HEK293 (cell line): ENCODE measurements around the gene TRMT112.

Source experiments
- BCL11B ChIP-seq: fragments of 450-650 bp; formaldehyde crosslinking; IDR thresholded peaks from 2 replicates; pipeline ENCODE4 v1.5.1; 2016; ENCODE audit warnings: low read depth, missing biosample characterization, missing genetic modification characterization
- GLIS1 ChIP-seq: fragments of 450-650 bp; formaldehyde crosslinking; IDR thresholded peaks from 2 replicates; pipeline ENCODE4 v1.5.1; 2016; ENCODE audit warnings: missing biosample characterization, missing genetic modification characterization
- HOXD13 ChIP-seq: sonication (generic); formaldehyde crosslinking; IDR thresholded peaks from 2 replicates; pipeline ENCODE4 v1.8.0; 2022; ENCODE audit warnings: missing genetic modification reagents, borderline replicate concordance
- KLF9 ChIP-seq: fragments of 450-650 bp; formaldehyde crosslinking; IDR thresholded peaks from 2 replicates; pipeline ENCODE4 v1.5.1; 2016; ENCODE audit warnings: missing biosample characterization, missing genetic modification characterization, low read depth
- YY1 ChIP-seq: fragments of 450-650 bp; formaldehyde crosslinking; IDR thresholded peaks from 2 replicates; pipeline ENCODE4 v1.5.1; 2018; ENCODE audit warnings: missing biosample characterization, missing genetic modification characterization
- ZBTB17 ChIP-seq: fragments of 450-650 bp; formaldehyde crosslinking; IDR thresholded peaks from 2 replicates; pipeline ENCODE4 v1.5.1; 2016; ENCODE audit warnings: missing biosample characterization, missing genetic modification characterization
- ZBTB48 ChIP-seq: fragments of 450-650 bp; formaldehyde crosslinking; IDR thresholded peaks from 2 replicates; pipeline ENCODE4 v1.5.1; 2016; ENCODE audit warnings: missing biosample characterization, missing genetic modification characterization
- ZFHX2 ChIP-seq: fragments of 450-650 bp; formaldehyde crosslinking; conservative IDR thresholded peaks from 2 replicates; pipeline ENCODE4 v1.5.1; 2016; ENCODE audit warnings: missing biosample characterization, missing genetic modification characterization
- ZFP69B ChIP-seq: fragments of 450-650 bp; formaldehyde crosslinking; IDR thresholded peaks from 2 replicates; pipeline ENCODE4 v1.5.1; 2016; ENCODE audit warnings: missing biosample characterization, missing genetic modification characterization
- ZNF138 ChIP-seq: fragments of 450-650 bp; formaldehyde crosslinking; IDR thresholded peaks from 2 replicates; pipeline ENCODE4 v1.5.1; 2016; ENCODE audit warnings: missing biosample characterization, missing genetic modification characterization, borderline replicate concordance
- ZNF302 ChIP-seq: fragments of 450-650 bp; formaldehyde crosslinking; IDR thresholded peaks from 2 replicates; pipeline ENCODE4 v1.5.1; 2016; ENCODE audit warnings: missing biosample characterization, missing genetic modification characterization, low read depth
- ZNF530 ChIP-seq: fragments of 450-650 bp; formaldehyde crosslinking; IDR thresholded peaks from 2 replicates; pipeline ENCODE4 v1.5.1; 2016; ENCODE audit warnings: low read depth, missing biosample characterization, missing genetic modification characterization
- ZNF585B ChIP-seq: fragments of 450-650 bp; formaldehyde crosslinking; IDR thresholded peaks from 2 replicates; pipeline ENCODE4 v1.5.1; 2016; ENCODE audit warnings: missing biosample characterization, missing genetic modification characterization
- ZNF76 ChIP-seq: fragments of 450-650 bp; formaldehyde crosslinking; IDR thresholded peaks from 2 replicates; pipeline ENCODE4; 2016; ENCODE audit warnings: low read depth, missing biosample characterization, missing genetic modification characterization, borderline replicate concordance
- ZSCAN23 ChIP-seq: fragments of 450-650 bp; formaldehyde crosslinking; IDR thresholded peaks from 2 replicates; pipeline ENCODE4 v1.5.1; 2016; ENCODE audit warnings: missing biosample characterization, missing genetic modification characterization
- TF ChIP-seq, protein P1 (sequence below): fragments of 450-650 bp; formaldehyde crosslinking; IDR thresholded peaks from 2 replicates; pipeline ENCODE4 v1.5.1; 2016; ENCODE audit warnings: missing biosample characterization, missing genetic modification characterization
- TF ChIP-seq, protein P2 (sequence below): fragments of 450-650 bp; formaldehyde crosslinking; IDR thresholded peaks from 2 replicates; pipeline ENCODE4 v1.5.1; 2016; ENCODE audit warnings: missing biosample characterization, missing genetic modification characterization
- TF ChIP-seq, protein P3 (sequence below): fragments of 450-650 bp; formaldehyde crosslinking; IDR thresholded peaks from 2 replicates; pipeline ENCODE4 v1.5.1; 2016; ENCODE audit warnings: missing biosample characterization, missing genetic modification characterization
- TF ChIP-seq, protein P4 (sequence below): fragments of 450-650 bp; formaldehyde crosslinking; IDR thresholded peaks from 2 replicates; pipeline ENCODE4 v1.5.1; 2016; ENCODE audit warnings: missing biosample characterization, missing genetic modification characterization
- TF ChIP-seq, protein P5 (sequence below): fragments of 450-650 bp; formaldehyde crosslinking; IDR thresholded peaks from 2 replicates; pipeline ENCODE4 v1.5.1; 2016; ENCODE audit warnings: missing biosample characterization, missing genetic modification characterization
- TF ChIP-seq, protein P6 (sequence below): fragments of 450-650 bp; formaldehyde crosslinking; IDR thresholded peaks from 2 replicates; pipeline ENCODE4 v1.5.1; 2016; ENCODE audit warnings: missing biosample characterization, missing genetic modification characterization
- TF ChIP-seq, protein P7 (sequence below): fragments of 450-650 bp; formaldehyde crosslinking; IDR thresholded peaks from 2 replicates; pipeline ENCODE4 v1.5.1; 2016; ENCODE audit warnings: missing biosample characterization, missing genetic modification characterization
- TF ChIP-seq, protein P8 (sequence below): fragments of 450-650 bp; formaldehyde crosslinking; IDR thresholded peaks from 2 replicates; pipeline ENCODE4 v1.5.1; 2016; ENCODE audit warnings: missing biosample characterization, missing genetic modification characterization, borderline replicate concordance

Gene TRMT112

DNA sequence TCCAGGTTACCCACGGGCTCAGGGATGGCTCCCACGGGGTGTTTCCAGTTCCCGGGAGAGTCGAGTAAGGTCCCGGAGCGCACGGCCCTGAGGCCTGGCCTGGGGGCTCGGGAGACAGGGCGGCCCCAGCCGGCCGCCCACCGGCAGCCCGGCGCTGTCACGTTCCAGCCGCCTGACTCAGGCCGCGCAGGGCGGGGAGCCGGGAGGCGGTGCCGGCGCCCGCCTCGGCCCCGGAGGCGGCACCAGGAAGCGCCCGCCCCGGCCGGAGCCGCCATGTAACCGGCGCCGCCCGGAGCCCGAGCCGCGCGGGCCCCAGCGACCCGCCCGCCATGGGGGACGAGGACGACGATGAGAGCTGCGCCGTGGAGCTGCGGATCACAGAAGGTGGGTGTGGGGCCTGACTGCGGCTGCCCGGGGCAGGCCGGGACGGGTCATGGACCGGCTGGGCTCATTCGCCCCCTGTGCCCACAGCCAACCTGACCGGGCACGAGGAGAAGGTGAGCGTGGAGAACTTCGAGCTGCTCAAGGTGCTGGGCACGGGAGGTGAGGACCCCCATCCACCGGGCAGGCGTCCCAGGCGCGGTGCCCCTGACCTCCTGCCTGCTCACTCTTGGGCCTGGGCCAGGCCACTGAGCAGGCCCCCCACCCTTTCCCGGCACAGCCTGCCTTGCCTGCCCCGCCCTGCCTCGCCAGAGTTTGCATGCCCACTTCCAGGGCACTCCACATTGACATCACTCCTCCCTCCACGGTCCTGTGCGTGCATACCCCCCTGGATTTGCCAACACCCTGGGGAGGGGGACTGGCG lies 41.8 kb upstream of the TRMT112 start, which contains the start of gene RPS6KA4 (continued):
- TF ChIP-seq, protein P1, sequence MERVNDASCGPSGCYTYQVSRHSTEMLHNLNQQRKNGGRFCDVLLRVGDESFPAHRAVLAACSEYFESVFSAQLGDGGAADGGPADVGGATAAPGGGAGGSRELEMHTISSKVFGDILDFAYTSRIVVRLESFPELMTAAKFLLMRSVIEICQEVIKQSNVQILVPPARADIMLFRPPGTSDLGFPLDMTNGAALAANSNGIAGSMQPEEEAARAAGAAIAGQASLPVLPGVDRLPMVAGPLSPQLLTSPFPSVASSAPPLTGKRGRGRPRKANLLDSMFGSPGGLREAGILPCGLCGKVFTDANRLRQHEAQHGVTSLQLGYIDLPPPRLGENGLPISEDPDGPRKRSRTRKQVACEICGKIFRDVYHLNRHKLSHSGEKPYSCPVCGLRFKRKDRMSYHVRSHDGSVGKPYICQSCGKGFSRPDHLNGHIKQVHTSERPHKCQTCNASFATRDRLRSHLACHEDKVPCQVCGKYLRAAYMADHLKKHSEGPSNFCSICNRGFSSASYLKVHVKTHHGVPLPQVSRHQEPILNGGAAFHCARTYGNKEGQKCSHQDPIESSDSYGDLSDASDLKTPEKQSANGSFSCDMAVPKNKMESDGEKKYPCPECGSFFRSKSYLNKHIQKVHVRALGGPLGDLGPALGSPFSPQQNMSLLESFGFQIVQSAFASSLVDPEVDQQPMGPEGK (tag by site-specific recombination): peak; percentile 60
- TF ChIP-seq, protein P2, sequence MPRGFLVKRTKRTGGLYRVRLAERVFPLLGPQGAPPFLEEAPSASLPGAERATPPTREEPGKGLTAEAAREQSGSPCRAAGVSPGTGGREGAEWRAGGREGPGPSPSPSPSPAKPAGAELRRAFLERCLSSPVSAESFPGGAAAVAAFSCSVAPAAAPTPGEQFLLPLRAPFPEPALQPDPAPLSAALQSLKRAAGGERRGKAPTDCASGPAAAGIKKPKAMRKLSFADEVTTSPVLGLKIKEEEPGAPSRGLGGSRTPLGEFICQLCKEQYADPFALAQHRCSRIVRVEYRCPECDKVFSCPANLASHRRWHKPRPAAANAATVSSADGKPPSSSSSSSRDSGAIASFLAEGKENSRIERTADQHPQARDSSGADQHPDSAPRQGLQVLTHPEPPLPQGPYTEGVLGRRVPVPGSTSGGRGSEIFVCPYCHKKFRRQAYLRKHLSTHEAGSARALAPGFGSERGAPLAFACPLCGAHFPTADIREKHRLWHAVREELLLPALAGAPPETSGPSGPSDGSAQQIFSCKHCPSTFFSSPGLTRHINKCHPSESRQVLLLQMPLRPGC (tag by site-specific recombination): no peak
- TF ChIP-seq KLF9 (tag by site-specific recombination): 0 out of 2 replicates have a peak, but pooled peaks have one; percentile 19
- peak; percentile 47; the same call in 1 of the 2 replicates for TF ChIP-seq YY1 (tag by site-specific recombination)
- TF ChIP-seq HOXD13 (CRISPR knock-in tag): no peak
- TF ChIP-seq, protein P3, sequence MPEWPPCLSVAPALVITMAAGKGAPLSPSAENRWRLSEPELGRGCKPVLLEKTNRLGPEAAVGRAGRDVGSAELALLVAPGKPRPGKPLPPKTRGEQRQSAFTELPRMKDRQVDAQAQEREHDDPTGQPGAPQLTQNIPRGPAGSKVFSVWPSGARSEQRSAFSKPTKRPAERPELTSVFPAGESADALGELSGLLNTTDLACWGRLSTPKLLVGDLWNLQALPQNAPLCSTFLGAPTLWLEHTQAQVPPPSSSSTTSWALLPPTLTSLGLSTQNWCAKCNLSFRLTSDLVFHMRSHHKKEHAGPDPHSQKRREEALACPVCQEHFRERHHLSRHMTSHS (tag by site-specific recombination): no peak
- no peak for TF ChIP-seq ZSCAN23 (tag by site-specific recombination)
- TF ChIP-seq, protein P4, sequence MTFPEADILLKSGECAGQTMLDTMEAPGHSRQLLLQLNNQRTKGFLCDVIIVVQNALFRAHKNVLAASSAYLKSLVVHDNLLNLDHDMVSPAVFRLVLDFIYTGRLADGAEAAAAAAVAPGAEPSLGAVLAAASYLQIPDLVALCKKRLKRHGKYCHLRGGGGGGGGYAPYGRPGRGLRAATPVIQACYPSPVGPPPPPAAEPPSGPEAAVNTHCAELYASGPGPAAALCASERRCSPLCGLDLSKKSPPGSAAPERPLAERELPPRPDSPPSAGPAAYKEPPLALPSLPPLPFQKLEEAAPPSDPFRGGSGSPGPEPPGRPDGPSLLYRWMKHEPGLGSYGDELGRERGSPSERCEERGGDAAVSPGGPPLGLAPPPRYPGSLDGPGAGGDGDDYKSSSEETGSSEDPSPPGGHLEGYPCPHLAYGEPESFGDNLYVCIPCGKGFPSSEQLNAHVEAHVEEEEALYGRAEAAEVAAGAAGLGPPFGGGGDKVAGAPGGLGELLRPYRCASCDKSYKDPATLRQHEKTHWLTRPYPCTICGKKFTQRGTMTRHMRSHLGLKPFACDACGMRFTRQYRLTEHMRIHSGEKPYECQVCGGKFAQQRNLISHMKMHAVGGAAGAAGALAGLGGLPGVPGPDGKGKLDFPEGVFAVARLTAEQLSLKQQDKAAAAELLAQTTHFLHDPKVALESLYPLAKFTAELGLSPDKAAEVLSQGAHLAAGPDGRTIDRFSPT (tag by site-specific recombination): peak; percentile 82
- TF ChIP-seq ZNF530 (tag by site-specific recombination): no peak
- TF ChIP-seq, protein P5, sequence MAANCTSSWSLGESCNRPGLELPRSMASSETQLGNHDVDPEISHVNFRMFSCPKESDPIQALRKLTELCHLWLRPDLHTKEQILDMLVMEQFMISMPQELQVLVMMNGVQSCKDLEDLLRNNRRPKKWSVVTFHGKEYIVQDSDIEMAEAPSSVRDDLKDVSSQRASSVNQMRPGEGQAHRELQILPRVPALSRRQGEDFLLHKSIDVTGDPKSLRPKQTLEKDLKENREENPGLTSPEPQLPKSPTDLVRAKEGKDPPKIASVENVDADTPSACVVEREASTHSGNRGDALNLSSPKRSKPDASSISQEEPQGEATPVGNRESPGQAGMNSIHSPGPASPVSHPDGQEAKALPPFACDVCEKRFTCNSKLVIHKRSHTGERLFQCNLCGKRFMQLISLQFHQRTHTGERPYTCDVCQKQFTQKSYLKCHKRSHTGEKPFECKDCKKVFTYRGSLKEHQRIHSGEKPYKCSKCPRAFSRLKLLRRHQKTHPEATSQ (tag by site-specific recombination): 0 out of 2 replicates have a peak, but pooled peaks have one; percentile 28
- 0 out of 2 replicates have a peak, but pooled peaks have one; percentile 29 for TF ChIP-seq ZFP69B (tag by site-specific recombination)
- TF ChIP-seq, protein P6, sequence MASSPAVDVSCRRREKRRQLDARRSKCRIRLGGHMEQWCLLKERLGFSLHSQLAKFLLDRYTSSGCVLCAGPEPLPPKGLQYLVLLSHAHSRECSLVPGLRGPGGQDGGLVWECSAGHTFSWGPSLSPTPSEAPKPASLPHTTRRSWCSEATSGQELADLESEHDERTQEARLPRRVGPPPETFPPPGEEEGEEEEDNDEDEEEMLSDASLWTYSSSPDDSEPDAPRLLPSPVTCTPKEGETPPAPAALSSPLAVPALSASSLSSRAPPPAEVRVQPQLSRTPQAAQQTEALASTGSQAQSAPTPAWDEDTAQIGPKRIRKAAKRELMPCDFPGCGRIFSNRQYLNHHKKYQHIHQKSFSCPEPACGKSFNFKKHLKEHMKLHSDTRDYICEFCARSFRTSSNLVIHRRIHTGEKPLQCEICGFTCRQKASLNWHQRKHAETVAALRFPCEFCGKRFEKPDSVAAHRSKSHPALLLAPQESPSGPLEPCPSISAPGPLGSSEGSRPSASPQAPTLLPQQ (tag by site-specific recombination): 0 out of 2 replicates have a peak, but pooled peaks have one; percentile 27
- TF ChIP-seq ZBTB48 (tag by site-specific recombination): 0 out of 2 replicates have a peak, but pooled peaks have one; percentile 15
- TF ChIP-seq ZBTB17: no peak
- TF ChIP-seq ZFHX2 (tag by site-specific recombination): no peak; the same call in 1 of the 2 replicates
- TF ChIP-seq, protein P7, sequence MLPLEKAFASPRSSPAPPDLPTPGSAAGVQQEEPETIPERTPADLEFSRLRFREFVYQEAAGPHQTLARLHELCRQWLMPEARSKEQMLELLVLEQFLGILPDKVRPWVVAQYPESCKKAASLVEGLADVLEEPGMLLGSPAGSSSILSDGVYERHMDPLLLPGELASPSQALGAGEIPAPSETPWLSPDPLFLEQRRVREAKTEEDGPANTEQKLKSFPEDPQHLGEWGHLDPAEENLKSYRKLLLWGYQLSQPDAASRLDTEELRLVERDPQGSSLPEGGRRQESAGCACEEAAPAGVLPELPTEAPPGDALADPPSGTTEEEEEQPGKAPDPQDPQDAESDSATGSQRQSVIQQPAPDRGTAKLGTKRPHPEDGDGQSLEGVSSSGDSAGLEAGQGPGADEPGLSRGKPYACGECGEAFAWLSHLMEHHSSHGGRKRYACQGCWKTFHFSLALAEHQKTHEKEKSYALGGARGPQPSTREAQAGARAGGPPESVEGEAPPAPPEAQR (tag by site-specific recombination): no peak
- no peak for TF ChIP-seq ZNF302 (tag by site-specific recombination)
- no peak for TF ChIP-seq ZNF585B (tag by site-specific recombination)
- peak; percentile 48; the same call in 1 of the 2 replicates for TF ChIP-seq BCL11B (tag by site-specific recombination)
- TF ChIP-seq GLIS1 (tag by site-specific recombination): 0 out of 2 replicates have a peak, but pooled peaks have one; percentile 3
- TF ChIP-seq, protein P8, sequence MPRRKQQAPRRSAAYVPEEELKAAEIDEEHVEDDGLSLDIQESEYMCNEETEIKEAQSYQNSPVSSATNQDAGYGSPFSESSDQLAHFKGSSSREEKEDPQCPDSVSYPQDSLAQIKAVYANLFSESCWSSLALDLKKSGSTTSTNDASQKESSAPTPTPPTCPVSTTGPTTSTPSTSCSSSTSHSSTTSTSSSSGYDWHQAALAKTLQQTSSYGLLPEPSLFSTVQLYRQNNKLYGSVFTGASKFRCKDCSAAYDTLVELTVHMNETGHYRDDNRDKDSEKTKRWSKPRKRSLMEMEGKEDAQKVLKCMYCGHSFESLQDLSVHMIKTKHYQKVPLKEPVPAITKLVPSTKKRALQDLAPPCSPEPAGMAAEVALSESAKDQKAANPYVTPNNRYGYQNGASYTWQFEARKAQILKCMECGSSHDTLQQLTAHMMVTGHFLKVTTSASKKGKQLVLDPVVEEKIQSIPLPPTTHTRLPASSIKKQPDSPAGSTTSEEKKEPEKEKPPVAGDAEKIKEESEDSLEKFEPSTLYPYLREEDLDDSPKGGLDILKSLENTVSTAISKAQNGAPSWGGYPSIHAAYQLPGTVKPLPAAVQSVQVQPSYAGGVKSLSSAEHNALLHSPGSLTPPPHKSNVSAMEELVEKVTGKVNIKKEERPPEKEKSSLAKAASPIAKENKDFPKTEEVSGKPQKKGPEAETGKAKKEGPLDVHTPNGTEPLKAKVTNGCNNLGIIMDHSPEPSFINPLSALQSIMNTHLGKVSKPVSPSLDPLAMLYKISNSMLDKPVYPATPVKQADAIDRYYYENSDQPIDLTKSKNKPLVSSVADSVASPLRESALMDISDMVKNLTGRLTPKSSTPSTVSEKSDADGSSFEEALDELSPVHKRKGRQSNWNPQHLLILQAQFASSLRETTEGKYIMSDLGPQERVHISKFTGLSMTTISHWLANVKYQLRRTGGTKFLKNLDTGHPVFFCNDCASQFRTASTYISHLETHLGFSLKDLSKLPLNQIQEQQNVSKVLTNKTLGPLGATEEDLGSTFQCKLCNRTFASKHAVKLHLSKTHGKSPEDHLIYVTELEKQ (tag by site-specific recombination): no peak
- no peak for TF ChIP-seq ZNF138 (tag by site-specific recombination)
- peak; percentile 67; the same call in 1 of the 2 replicates for TF ChIP-seq ZNF76 (tag by site-specific recombination)
- TF ChIP-seq, all 188 proteins: peak for 24
